PC-3 (cell line): ENCODE measurements around the gene HIVEP3. TPM values are rescaled to one million over a fixed set of nuclear protein-coding genes. Genes with fewer than 3 reads are reported as not detected.

ENCODE experiments used
- ATAC-seq: fragments of 200-7000 bp; cut with Tn5 transposase; 2 replicates; pipeline ENCODE4 v1.9.1; 2020; ENCODE audit warnings: mild to moderate bottlenecking, moderate library complexity
- BruUV-seq: library from RNA; stranded (reverse); fragments of 400-500 nt; replicated peaks from 2 replicates; lab custom pipeline; 2021; lab: Mats Ljungman, UMichigan
- CTCF ChIA-PET: fragments of 300-600 bp; sonication (Branson Sonifier 250); formaldehyde crosslinking; loops from one replicate; lab custom pipeline; 2022; ENCODE audit warnings: antibody characterized with exemption; lab: Charles Lee
- POLR2A ChIA-PET: fragments of 300-600 bp; sonication (Branson Sonifier 250); formaldehyde crosslinking; loops from one replicate; lab custom pipeline; 2022; ENCODE audit warnings: antibody characterized with exemption; ENCODE audit not compliant: unreplicated experiment; lab: Charles Lee
- DNase-seq: peaks from one replicate; pipeline ENCODE4 v3.0.0-alpha.2; 2015
- H2AFZ ChIP-seq: fragments of 300-600 bp; sonication (generic); 2 replicates; pipeline ENCODE4 v1.6.0; 2016; ENCODE audit warnings: antibody characterized with exemption, low read length
- H3F3A ChIP-seq: fragments of 300-600 bp; sonication (generic); one replicate; pipeline ENCODE4 v1.6.0; 2017; ENCODE audit warnings: antibody characterized with exemption, low read length, control low read depth, mild to moderate bottlenecking; ENCODE audit not compliant: unreplicated experiment
- H3K27ac ChIP-seq: fragments of 300-600 bp; sonication (generic); 2 replicates; pipeline ENCODE4 v1.5.1; 2016; ENCODE audit warnings: mild to moderate bottlenecking, low read length
- H3K27me3 ChIP-seq: fragments of 300-600 bp; sonication (generic); 2 replicates; pipeline ENCODE4 v1.6.1; 2016; ENCODE audit warnings: low read length, mixed read lengths
- H3K36me3 ChIP-seq: fragments of 300-600 bp; sonication (generic); 2 replicates; pipeline ENCODE4 v1.6.1; 2016; ENCODE audit warnings: low read depth, mixed run types, low read length, mixed read lengths
- H3K4me1 ChIP-seq: fragments of 300-600 bp; sonication (generic); 2 replicates; pipeline ENCODE4 v1.5.1; 2016; ENCODE audit warnings: low read length; ENCODE audit not compliant: insufficient read depth
- H3K4me2 ChIP-seq: fragments of 300-600 bp; sonication (generic); 2 replicates; pipeline ENCODE4 v1.6.0; 2016; ENCODE audit warnings: low read length
- H3K4me3 ChIP-seq: fragments of 300-600 bp; sonication (generic); 2 replicates; pipeline ENCODE4 v1.5.1; 2016; ENCODE audit warnings: mild to moderate bottlenecking, low read length, mixed read lengths
- H3K79me2 ChIP-seq: fragments of 300-600 bp; sonication (generic); 2 replicates; pipeline ENCODE4 v1.6.1; 2017; ENCODE audit warnings: low read length, mixed read lengths
- H3K9ac ChIP-seq: fragments of 300-600 bp; sonication (generic); 2 replicates; pipeline ENCODE4 v1.6.0; 2016; ENCODE audit warnings: mild to moderate bottlenecking, low read length
- H3K9me2 ChIP-seq: fragments of 300-600 bp; sonication (generic); replicated peaks from 2 replicates; pipeline ENCODE4 v1.6.1; 2016; ENCODE audit warnings: mixed run types, low read length, mixed read lengths
- H3K9me3 ChIP-seq: fragments of 300-600 bp; sonication (generic); 2 replicates; pipeline ENCODE4 v1.6.1; 2016; ENCODE audit warnings: low read length, mixed read lengths
- H4K20me1 ChIP-seq: fragments of 300-600 bp; sonication (generic); 2 replicates; pipeline ENCODE4 v1.6.1; 2016; ENCODE audit warnings: low read length, mixed read lengths
- EZH2 ChIP-seq: fragments of 300-600 bp; sonication (generic); IDR thresholded peaks from one replicate; pipeline ENCODE4 v1.6.1; 2017; ENCODE audit warnings: antibody characterized with exemption, mild to moderate bottlenecking, low read length; ENCODE audit not compliant: unreplicated experiment
- EZH2phosphoT487 ChIP-seq: fragments of 300-600 bp; sonication (generic); IDR thresholded peaks from 2 replicates; pipeline ENCODE4 v1.6.1; 2018; ENCODE audit warnings: mild to moderate bottlenecking, antibody characterized with exemption, low read length, borderline replicate concordance
- intact Hi-C: fragments of 100-400 bp; cut with micrococcal nuclease; formaldehyde crosslinking; loops from 2 replicates; pipeline ENCODE4 v1.9.0; 2023
- total RNA-seq: library from RNA; depleted of rRNA; stranded (reverse); fragments of >200 nt; gene quantifications from 2 replicates; pipeline ENCODE4 v1.2.3, GENCODE V29; 2014
- TF ChIP-seq, protein P1 (sequence below): fragments of 300-600 bp; sonication (generic); conservative IDR thresholded peaks from 2 replicates; pipeline ENCODE4 v1.5.1; 2017; ENCODE audit warnings: antibody characterized with exemption, low read depth, mild to moderate bottlenecking, low read length

HIVEP3 gene
- total RNA-seq, 1 experiment from 2014 or later = 9.8 TPM

DNA sequence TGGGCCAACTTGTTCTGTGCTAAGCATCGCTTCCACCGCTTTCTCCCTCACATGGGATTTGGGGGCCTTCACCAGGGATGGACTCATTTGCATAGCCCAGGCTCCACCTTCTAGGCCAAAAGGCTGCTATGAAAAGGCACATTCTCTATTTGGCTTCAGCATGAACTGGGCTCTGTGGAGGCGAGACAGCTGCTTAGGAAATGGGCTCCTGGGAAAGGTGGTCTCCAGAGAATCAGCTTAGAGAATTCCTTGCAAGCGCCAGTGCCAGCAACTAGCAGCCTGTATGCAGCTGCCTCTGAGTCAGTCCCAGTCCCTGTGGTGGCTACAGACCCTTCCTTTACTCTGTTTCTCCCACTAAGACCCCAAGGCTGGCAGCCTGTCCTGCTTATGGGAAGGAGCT, 214.5 kb downstream of the HIVEP3 start:
- DNase-seq (no peak), ATAC-seq (no peak)
- H3K9me3 ChIP-seq = no peaks in the 10 kb centered on the region
- no peaks in the 10 kb centered on the region for H3K4me1 ChIP-seq
- no peaks in the 10 kb centered on the region for H3F3A ChIP-seq
- no peaks in the 10 kb centered on the region for H3K36me3 ChIP-seq
- no peaks in the 10 kb centered on the region for H4K20me1 ChIP-seq
- no peak overlapping the region for H3K4me3 ChIP-seq
- no peak overlapping the region for H3K4me2 ChIP-seq
- H2AFZ ChIP-seq = no peak overlapping the region
- ChIA-PET POLR2A (no interaction called here), CTCF (no interaction called here)
- H3K9ac ChIP-seq = no peak overlapping the region
- intact Hi-C loops = no loop called here
- BruUV-seq = no TSS peak
- H3K9me2 ChIP-seq = no peaks in the 10 kb centered on the region
- TF ChIP-seq, protein P1, sequence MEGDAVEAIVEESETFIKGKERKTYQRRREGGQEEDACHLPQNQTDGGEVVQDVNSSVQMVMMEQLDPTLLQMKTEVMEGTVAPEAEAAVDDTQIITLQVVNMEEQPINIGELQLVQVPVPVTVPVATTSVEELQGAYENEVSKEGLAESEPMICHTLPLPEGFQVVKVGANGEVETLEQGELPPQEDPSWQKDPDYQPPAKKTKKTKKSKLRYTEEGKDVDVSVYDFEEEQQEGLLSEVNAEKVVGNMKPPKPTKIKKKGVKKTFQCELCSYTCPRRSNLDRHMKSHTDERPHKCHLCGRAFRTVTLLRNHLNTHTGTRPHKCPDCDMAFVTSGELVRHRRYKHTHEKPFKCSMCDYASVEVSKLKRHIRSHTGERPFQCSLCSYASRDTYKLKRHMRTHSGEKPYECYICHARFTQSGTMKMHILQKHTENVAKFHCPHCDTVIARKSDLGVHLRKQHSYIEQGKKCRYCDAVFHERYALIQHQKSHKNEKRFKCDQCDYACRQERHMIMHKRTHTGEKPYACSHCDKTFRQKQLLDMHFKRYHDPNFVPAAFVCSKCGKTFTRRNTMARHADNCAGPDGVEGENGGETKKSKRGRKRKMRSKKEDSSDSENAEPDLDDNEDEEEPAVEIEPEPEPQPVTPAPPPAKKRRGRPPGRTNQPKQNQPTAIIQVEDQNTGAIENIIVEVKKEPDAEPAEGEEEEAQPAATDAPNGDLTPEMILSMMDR = no peak
- TF ChIP-seq EZH2 = no peak
- no peak for TF ChIP-seq EZH2phosphoT487
- H3K27ac ChIP-seq = no peak overlapping the region
- H3K27me3 ChIP-seq = no peaks in the 10 kb centered on the region
- H3K79me2 ChIP-seq = no peaks in the 10 kb centered on the region

DNA sequence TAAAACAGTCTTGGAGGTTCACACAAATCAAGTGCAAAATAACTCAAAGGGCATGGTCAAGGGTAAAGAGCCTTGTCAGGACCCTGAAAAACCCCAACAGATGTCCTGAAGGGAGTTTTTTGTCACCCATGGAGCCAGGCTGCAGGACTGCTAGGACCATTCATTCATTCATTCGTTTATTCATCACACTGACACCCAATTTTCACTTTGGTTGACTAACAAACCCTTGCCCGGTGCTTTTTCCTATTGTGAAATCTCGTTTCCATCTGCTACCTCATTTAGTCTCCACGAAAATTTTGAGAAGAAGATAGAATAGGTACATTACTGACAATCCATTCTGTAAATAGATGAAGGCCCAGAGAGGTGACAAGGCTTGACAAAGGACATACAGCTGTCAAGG, 216.0 kb downstream of the HIVEP3 start:
- no peaks in the 10 kb centered on the region for H4K20me1 ChIP-seq
- H3K79me2 ChIP-seq = no peaks in the 10 kb centered on the region
- H3K27ac ChIP-seq = no peak overlapping the region
- H3K27me3 ChIP-seq = no peaks in the 10 kb centered on the region
- H2AFZ ChIP-seq = no peak overlapping the region
- no TSS peak for BruUV-seq
- CTCF ChIA-PET = no interaction called here
- H3K9me3 ChIP-seq = no peaks in the 10 kb centered on the region
- H3F3A ChIP-seq = no peaks in the 10 kb centered on the region
- no peaks in the 10 kb centered on the region for H3K36me3 ChIP-seq
- H3K4me3 ChIP-seq = no peak overlapping the region
- no peaks in the 10 kb centered on the region for H3K9me2 ChIP-seq
- H3K4me2 ChIP-seq = no peak overlapping the region
- H3K9ac ChIP-seq = no peak overlapping the region
- POLR2A ChIA-PET = no interaction called here
- H3K4me1 ChIP-seq = no peaks in the 10 kb centered on the region
- intact Hi-C loops = no loop called here
- TF ChIP-seq EZH2 (no peak), EZH2phosphoT487 (no peak)
- TF ChIP-seq, protein P1 = no peak
- DNase-seq (no peak), ATAC-seq (no peak)

DNA sequence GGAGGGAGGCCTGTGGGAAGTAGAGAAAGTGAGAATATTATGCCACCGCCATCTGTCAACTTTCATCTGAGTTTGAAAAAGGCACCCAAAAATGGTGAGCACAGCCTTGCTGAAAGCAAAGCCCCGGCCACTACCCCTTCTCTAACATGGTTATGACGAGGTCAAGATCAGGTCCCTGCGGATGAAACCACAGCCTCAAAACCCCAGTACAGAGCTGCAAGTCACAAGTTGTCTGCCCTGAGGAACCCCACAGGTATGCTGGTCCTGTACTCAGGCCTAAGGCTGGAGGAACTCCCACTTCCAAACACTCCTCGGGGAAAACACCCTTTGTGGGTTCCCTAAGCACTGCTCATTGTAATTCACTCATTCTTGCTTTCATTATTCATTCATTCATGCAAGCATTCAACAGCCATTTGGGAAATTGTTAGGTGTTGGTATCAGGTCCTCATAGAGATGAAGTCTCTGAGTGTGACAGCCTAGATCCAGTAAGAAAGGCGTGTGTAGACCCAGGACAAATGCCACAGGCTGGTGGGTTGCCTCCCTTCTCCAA, 217.7 kb downstream of the HIVEP3 start:
- Histone ChIP-seq H3K4me1 (no peaks in the 10 kb centered on the region), H3K27me3 (no peaks in the 10 kb centered on the region), H3K27ac (no peak overlapping the region), H3K4me3 (no peak overlapping the region), H3K36me3 (no peaks in the 10 kb centered on the region), H3K4me2 (no peak overlapping the region), H3K9me2 (no peaks in the 10 kb centered on the region), H3K79me2 (no peaks in the 10 kb centered on the region), H2AFZ (no peak overlapping the region), H4K20me1 (no peaks in the 10 kb centered on the region), H3F3A (no peaks in the 10 kb centered on the region), H3K9me3 (no peaks in the 10 kb centered on the region), H3K9ac (no peak overlapping the region)
- POLR2A ChIA-PET = no interaction called here
- DNase-seq (no peak), ATAC-seq (no peak)
- TF ChIP-seq EZH2 (no peak), EZH2phosphoT487 (no peak)
- TF ChIP-seq, protein P1 = no peak
- CTCF ChIA-PET = no interaction called here
- intact Hi-C loops = no loop called here
- no TSS peak for BruUV-seq
